NCI-H1436 (cell line): Measurements from ENCODE around the gene GRPEL2.
"Not testable (repeated sequence)": the region's sequence is repeated elsewhere in the genome, so short reads cannot be mapped to it uniquely, and the experiment has no call there.

ENCODE experiments used
- DNase-seq: peaks from one replicate; lab custom pipeline; 2025; lab: John Stamatoyannopoulos, UW

The GRPEL2 gene

GRCh38 chr5:149376711-149377447, 31.6 kb downstream of the GRPEL2 start:
- DNase-seq = no peak

- DNase-seq = no peak
These were observed 33.0 kb downstream of the GRPEL2 start for GRCh38 chr5:149378241-149378820.

- DNase-seq = no peak
These were observed 34.0 kb downstream of the GRPEL2 start, which contains the start of gene IL17B for GRCh38 chr5:149379177-149379761. IL17B (minus strand) TSS chr5:149379292; CDS start chr5:149379225, 67 bp downstream.

GRCh38 chr5:149379818-149380374, 34.6 kb downstream of the GRPEL2 start:
- no peak for DNase-seq

DNA sequence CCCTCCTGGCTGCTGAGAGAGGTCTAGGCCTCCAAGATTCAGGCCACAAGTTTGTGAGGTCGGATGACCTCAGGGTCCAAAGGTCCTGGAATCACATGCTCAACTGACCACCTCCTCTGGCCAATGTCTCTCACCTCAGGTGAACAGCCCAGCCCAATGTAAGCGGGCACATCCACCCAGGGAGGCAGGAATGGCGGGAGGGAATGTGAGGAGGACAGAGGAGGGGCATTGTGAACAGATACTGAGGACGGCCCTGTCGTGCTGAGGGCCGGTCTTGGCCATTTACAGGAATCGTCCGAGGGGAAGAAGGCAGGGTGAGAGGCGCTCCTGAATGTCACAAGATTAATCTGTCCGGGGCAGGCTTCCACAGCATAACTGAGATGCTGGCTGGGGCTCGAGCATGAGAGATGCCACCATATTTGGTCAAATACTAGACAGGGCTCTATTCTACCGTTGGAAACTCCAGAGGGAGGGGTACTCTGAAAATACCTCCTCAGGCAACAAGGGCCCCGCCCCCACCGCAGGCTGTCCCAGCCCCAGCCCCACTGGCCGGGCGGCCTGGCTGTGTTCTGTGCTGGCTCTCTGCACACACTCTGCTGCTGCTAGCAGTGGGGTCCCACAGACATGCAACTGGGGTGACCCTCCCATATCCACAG, 35.3 kb downstream of the GRPEL2 start:
- DNase-seq = no peak

- DNase-seq = no peak
These were observed 36.1 kb downstream of the GRPEL2 start for GRCh38 chr5:149381261-149381985.

GRCh38 chr5:149381986-149382338, 36.7 kb downstream of the GRPEL2 start:
- DNase-seq = peak; percentile 38

DNA sequence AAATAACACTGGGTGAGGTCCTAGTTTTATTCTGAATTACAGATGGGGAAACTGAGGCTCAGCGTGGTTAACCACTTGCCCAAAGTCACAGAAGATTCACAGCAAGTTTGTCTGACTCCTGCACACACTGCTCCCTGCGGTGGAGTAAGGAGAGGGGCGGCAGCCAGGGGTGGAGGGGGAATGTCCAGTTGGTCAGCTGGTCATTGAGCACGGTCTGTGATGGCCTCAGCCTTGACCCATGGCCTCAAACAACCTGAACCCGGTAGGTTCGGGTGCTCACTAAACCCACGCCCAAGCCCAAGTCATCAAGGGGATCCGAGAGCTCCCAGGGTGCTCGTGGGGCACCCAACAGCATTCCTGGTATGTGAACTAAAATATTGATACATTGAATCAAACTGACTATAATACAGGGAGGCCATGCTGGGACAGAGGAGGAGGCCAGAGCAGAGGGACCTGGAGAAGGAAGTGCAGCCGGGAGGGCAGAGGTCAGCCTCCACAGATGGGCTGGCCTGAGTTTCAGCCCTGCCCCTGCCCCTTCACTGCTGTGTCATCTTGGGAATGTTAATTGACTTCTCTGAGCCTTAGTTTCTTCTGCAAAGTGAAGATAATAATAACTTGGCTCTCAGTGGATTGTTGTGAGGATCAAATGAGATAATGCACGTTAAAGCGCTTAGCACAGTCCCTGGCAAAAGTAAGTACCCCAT, 37.4 kb downstream of the GRPEL2 start:
- DNase-seq = no peak

DNA sequence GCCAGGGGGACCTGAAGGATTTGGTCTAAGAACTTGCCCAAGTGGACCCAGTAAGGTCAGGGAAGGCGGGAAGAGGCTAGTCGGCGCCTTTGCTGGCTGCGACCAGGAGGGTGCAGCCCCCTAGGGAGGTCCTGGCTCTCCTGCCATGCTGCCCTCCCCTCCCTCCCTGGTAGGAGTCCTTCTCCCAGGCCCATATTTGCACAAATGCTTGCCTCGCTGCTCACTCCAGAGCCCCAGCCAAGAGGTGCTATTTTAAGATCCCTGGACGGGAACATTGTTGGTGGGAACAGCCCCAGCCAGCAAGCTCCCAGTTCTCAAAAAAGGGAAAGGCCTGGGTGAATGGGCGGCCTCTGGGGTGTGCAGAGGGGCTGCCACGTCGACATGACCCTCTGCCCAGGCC, 38.1 kb downstream of the GRPEL2 start:
- no peak for DNase-seq

DNA sequence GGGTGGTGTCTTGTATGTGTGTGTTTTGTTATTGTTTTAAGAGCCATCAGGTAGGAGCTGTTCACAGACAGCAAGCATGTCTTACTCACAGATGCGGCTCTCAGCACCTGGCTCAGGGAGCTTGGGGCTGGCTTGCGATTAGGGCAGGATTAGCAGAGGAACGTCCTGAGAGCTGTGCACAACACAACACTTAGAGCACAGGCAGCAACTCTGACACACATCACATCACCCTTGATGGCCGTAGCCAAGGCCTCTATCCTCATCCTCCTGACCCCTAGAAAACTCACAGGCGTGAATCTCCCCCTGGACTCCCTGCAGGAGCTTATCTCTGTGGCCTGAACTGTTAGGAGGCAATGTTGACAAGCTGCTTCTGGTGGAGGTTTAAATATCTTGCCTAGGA, 40.9 kb downstream of the GRPEL2 start:
- DNase-seq = no peak

- DNase-seq = no peak
These were observed 41.9 kb downstream of the GRPEL2 start for GRCh38 chr5:149387081-149387631.

- no peak for DNase-seq
These were observed 42.7 kb downstream of the GRPEL2 start for GRCh38 chr5:149387982-149388381.

- no peak for DNase-seq
These were observed 43.3 kb downstream of the GRPEL2 start for GRCh38 chr5:149388498-149389190.

GRCh38 chr5:149389552-149390495, 44.5 kb downstream of the GRPEL2 start:
- DNase-seq = no peak

GRCh38 chr5:149391076-149391475, 45.8 kb downstream of the GRPEL2 start:
- not testable (repeated sequence) for DNase-seq

GRCh38 chr5:149391524-149391923, 46.2 kb downstream of the GRPEL2 start:
- no peak for DNase-seq

- no peak for DNase-seq
These were observed 47.4 kb downstream of the GRPEL2 start for GRCh38 chr5:149392718-149393117.

- not testable (repeated sequence) for DNase-seq
These were observed 49.7 kb downstream of the GRPEL2 start for GRCh38 chr5:149394996-149395395.

DNA sequence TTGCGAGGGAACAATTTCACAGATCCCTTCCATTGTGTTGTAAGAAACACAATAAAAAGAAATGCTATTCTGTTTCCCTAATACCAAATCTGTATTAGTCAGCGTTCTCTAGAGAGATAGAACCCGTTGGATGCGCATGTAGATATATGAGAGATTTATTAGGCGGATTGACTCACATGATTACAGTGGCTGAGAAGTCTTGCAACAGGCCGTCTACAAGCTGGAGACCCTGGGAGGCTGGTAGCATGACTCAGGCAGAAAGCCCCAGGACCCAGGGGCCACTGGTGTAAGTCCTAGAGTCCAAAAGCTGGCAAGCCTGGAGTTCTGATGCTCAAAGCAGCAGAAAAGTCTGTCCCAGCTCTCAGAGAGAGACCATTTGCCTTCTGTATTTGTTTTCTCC, 52.2 kb downstream of the GRPEL2 start:
- DNase-seq = no peak
